Kidney capillary endothelial cell (primary cell): Measurements from ENCODE around the gene UCK1.

Experiments used
- DNase-seq: peaks from one replicate; pipeline ENCODE4 v3.0.0-alpha.2; 2018; ENCODE audit warnings: low spot score

The UCK1 gene

GRCh38 chr9:131530920-131531832 lies at the start of gene UCK1:
TSS of gene UCK1 (minus strand) at chr9:131531263. CDS start at chr9:131531174, 89 bp downstream.
- peak; percentile 63 for DNase-seq

GRCh38 chr9:131580358-131580757 lies 49.3 kb upstream of the UCK1 start:
- DNase-seq: no peak

- no peak for DNase-seq
Measured at GRCh38 chr9:131579789-131580211, 48.7 kb upstream of the UCK1 start.

- DNase-seq: no peak
Measured at GRCh38 chr9:131578731-131579504, 47.9 kb upstream of the UCK1 start.

GRCh38 chr9:131578021-131578420 lies 47.0 kb upstream of the UCK1 start:
- no peak for DNase-seq

GRCh38 chr9:131577005-131578000 lies 46.2 kb upstream of the UCK1 start:
- no peak for DNase-seq

- no peak for DNase-seq
Measured at GRCh38 chr9:131575946-131576853, 45.1 kb upstream of the UCK1 start.

GRCh38 chr9:131574730-131575640 lies 43.9 kb upstream of the UCK1 start:
- no peak for DNase-seq

- no peak for DNase-seq
Measured at GRCh38 chr9:131567910-131568309, 36.8 kb upstream of the UCK1 start.

GRCh38 chr9:131566158-131566557 lies 35.1 kb upstream of the UCK1 start:
- no peak for DNase-seq

GRCh38 chr9:131565369-131565768 lies 34.3 kb upstream of the UCK1 start:
- DNase-seq: no peak

- DNase-seq: no peak
Measured at GRCh38 chr9:131562032-131562959, 31.2 kb upstream of the UCK1 start.

GRCh38 chr9:131559421-131560000 lies 28.4 kb upstream of the UCK1 start:
- DNase-seq: no peak

- DNase-seq: no peak
Measured at GRCh38 chr9:131557855-131558548, 26.9 kb upstream of the UCK1 start.

GRCh38 chr9:131555841-131556673 lies 25.0 kb upstream of the UCK1 start:
- DNase-seq: no peak

- no peak for DNase-seq
Measured at GRCh38 chr9:131554843-131555351, 23.8 kb upstream of the UCK1 start.
